D721Med (cell line): ENCODE results near the gene GLOD5.
"Not testable (repeated sequence)": the region's sequence is repeated elsewhere in the genome, so short reads cannot be mapped to it uniquely, and the experiment has no call there.

Experiments
- DNase-seq: peaks from one replicate; pipeline ENCODE4 v3.0.0; 2011; ENCODE audit warnings: low spot score; ENCODE audit not compliant: insufficient read length
- FAIRE-seq: peaks from 2 replicates; lab custom pipeline; 2011; peaks lifted over from hg19 to GRCh38; lab: Jason Lieb, UNC
- TF ChIP-seq, protein P1 (sequence below): IDR thresholded peaks from 2 replicates; pipeline ENCODE4 v1.5.1; 2012; ENCODE audit warnings: mild to moderate bottlenecking, control low read depth; ENCODE audit not compliant: insufficient read depth; ENCODE audit errors: missing control alignments

The GLOD5 gene

DNA sequence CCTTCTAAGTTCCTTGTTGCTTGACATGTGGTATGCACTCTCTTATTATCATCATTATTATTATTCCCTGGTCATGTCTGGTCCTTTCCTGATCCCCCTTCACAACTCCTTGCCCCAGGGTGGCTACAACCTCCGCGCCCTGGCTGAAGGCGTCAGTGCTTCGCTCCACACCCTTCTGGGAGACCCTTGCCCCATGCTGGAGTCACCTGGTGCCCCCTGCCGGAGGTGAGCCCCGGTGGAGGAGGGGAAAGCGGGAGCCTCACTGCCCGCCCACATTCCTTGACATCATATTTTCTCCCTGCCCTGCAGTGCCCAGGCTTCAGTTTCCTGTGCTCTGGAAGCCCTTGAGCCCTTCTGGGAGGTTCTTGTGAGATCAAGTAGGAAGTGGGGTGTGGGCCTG, 53.7 kb downstream of the GLOD5 start:
- no peak for DNase-seq
- FAIRE-seq, result no peak
- TF ChIP-seq, protein P1, sequence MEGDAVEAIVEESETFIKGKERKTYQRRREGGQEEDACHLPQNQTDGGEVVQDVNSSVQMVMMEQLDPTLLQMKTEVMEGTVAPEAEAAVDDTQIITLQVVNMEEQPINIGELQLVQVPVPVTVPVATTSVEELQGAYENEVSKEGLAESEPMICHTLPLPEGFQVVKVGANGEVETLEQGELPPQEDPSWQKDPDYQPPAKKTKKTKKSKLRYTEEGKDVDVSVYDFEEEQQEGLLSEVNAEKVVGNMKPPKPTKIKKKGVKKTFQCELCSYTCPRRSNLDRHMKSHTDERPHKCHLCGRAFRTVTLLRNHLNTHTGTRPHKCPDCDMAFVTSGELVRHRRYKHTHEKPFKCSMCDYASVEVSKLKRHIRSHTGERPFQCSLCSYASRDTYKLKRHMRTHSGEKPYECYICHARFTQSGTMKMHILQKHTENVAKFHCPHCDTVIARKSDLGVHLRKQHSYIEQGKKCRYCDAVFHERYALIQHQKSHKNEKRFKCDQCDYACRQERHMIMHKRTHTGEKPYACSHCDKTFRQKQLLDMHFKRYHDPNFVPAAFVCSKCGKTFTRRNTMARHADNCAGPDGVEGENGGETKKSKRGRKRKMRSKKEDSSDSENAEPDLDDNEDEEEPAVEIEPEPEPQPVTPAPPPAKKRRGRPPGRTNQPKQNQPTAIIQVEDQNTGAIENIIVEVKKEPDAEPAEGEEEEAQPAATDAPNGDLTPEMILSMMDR, result no peak

DNA sequence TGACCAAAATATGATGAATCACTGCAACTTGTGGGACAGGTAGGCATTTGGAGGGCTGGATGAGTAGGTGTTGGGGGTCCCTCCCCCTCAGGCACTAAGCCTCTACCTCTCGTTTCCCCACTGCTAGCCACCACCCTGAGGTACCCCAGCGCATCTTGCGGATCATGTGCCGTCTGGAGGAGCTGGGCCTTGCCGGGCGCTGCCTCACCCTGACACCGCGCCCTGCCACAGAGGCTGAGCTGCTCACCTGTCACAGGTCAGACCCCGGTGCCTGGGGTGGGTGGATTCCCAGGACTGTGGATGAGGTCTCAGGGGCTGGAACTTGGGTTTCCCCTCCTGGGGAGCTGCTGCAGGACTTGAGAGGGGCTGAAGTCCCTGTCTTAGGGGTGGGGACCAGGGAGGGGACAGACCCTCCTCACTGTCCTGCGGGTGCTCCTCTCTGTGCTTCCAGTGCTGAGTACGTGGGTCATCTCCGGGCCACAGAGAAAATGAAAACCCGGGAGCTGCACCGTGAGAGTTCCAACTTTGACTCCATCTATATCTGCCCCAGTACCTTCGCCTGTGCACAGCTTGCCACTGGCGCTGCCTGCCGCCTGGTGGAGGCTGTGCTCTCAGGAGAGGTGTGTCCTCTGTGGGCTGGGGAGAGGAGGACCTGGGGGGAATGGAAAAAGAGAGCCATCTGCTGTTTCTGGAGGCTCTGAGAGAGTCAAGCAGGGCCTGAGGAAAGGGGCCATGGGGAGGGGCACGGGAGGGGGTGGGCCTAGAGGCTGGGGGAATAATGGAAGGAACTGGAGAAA, 54.7 kb downstream of the GLOD5 start:
- TF ChIP-seq, protein P1, result no peak
- FAIRE-seq (no peak), DNase-seq (no peak)

DNA sequence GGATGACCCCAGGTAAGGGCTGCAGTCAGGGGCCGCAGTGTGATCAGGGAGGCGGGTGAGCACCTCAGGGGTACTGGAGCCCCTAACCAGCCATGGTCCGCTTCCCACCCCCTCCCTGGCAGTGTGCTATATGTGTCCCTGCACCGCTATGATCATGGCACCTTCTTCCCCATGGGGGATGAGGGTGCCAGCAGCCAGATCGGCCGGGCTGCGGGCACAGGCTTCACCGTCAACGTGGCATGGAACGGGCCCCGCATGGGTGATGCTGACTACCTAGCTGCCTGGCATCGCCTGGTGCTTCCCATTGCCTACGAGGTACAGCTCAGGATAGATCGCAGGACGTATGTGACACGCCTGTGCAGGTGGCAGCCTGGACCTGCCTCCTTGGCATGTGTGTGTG, 56.6 kb downstream of the GLOD5 start:
- TF ChIP-seq, protein P1, result no peak
- DNase-seq, result no peak
- FAIRE-seq, result no peak

DNA sequence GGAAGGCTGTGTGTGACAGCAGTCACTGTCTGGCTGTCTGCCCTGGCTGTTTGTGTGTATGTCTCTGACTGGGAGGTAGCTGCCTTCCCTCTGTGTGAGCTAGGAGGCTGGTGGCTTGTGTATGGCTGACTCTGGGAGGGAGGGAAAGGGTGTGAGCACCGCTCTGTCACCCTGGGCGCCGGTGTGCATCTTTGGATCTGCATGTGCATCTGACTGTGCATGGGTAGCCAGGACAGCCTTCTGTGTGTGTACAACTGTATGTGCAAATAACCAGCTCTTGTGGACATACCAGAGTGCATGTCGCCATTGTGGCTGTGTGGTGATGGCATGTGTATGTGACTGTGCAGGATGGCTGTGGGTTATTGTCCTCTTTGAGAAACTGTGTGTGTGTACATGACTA, 57.3 kb downstream of the GLOD5 start:
- no peak for DNase-seq
- no peak for FAIRE-seq
- TF ChIP-seq, protein P1, result no peak

DNA sequence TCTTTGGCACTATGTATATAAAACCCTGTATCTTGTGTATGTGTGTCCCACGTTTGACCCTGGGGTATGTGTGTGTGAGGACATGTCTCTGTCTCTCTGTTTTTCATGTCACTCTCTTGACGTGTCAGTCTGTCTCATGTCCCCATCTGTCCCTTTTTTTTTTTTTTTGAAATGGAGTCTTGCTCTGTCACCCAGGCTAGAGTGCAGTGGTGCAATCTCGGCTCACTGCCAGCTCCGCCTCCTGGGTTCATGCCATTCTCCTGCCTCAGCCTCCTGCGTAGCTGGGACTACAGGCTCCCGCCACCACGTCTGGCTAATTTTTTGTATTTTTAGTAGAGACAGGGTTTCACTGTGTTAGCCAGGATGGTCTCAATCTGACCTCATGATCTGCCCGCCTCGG, 57.8 kb downstream of the GLOD5 start:
- DNase-seq, FAIRE-seq: not testable (repeated sequence)

DNA sequence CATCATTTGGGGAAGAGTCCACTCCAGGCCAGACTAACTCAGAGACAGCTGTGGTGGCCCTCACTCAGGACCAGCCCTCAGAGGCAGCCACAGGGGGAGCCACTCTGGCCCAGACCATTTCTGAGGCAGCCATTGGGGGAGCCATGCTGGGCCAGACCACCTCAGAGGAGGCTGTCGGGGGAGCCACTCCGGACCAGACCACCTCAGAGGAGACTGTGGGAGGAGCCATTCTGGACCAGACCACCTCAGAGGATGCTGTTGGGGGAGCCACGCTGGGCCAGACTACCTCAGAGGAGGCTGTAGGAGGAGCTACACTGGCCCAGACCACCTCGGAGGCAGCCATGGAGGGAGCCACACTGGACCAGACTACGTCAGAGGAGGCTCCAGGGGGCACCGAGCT, 61.5 kb downstream of the GLOD5 start:
- TF ChIP-seq, protein P1, result no peak
- no peak for DNase-seq
- FAIRE-seq, result no peak
